GM19025 (cell line): ENCODE results near the gene SQSTM1.
"Not testable (repeated sequence)": the region's sequence is repeated elsewhere in the genome, so short reads cannot be mapped to it uniquely, and the experiment has no call there.

Source experiments
- ATAC-seq: cut with Tn5 transposase; IDR thresholded peaks from one replicate; pipeline ENCODE4 v1.9.1; 2021; ENCODE audit warnings: mild to moderate bottlenecking, low read depth, moderate library complexity; ENCODE audit not compliant: unreplicated experiment

Gene SQSTM1

DNA sequence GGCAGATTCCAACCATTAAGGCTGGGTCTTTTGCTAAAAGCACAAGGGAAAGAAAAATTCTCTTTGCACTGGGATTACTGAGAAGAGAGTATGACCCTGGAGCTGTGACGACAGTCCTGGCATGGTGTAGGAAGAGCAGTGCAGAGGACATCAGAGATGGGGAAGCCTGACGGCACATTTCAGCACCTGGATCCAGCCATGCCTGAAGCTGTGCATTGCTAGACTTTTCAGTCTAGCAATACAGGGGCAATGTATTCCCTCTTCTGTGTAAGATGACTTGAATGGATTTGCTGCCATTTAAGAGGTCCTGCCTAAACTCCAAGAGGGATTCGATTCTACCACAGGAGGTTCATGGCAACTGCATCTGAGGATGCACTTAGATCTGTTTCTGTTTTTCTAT lies 50.2 kb downstream of the SQSTM1 start:
- ATAC-seq, result no peak

DNA sequence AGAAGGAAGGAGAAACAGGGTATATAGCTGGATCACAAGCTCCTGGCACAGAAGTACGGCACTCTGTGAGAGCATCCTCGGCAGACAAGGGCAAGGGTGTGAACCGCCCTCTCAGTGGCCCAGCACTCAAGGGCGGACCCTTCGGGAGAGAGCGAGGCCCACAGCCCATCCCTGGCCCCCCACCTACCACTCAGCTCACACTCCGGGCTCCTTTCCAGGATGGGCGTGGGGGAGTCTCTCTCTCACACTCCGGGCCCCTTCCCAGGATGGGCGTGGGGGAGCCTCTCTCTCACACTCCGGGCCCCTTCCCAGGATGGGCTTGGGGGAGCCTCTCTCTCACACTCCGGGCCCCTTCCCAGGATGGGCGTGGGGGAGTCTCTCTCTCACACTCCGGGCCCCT lies 50.8 kb downstream of the SQSTM1 start:
- not testable (repeated sequence) for ATAC-seq

DNA sequence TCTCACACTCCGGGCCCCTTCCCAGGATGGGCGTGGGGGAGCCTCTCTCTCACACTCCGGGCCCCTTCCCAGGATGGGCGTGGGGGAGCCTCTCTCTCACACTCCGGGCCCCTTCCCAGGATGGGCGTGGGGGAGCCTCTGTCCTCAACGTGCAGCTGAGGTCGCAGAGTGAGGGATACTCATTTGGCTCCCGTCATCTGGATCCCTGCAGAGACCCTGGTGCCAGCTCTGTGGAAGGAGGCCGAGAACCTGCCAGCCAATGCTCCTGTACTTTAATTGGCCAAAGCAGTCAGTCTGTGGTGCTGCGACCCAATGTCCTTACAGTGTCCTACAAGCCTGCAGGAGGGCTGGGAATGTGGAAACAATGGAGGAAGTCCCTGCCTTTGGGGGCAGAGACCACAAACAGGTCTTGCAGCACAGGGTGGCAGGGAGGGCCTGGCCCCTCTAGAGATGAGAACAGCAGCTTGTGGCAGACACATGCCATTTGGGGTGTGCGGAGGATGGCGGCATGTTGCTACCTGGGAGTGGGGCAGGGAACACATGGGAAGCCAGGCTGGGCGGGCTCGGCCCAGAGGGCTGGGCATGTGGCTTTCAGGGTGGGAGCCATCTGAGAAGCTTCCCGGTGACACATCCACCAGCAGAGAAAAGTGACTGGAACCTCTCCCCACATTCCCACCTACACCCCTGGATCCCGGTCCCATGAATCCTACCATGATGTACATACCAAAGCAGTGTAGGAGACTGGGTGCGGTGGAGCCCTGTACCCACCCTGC lies 51.5 kb downstream of the SQSTM1 start:
- no peak for ATAC-seq

DNA sequence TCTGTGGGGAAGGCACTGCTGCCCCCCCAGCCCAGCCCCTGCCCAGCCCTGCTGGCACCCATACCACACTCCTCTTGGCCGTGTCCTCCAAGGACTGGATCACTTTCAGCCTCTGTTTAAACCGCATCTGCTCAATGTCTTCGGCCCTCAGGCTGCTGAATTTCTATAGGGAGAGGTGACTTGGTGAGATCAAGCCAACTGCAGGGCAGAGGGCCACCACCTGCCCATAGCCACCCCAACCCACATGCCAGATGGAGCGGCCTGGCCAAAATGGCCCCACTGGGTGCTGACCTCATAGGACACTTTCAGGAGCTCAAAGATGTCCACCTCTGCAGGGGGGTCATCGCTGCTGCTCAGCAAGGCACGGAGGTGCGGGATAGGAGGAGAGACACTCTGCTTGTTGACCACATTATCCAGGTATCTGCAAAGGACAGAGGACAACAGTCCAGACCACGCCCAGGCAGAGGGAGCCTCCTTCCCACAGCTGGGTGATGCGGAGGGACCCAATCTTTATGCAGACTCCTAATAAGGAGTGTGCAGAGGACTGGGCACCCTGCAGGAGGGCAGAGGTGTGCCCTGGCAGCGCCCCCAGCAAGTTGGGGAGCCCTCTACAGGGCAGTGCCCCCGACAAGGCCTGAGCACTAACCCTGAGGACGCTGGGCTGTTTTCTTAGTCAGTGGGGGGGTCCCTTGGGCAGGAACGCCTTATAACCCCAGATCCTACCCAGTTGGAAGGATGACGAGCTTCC lies 52.3 kb downstream of the SQSTM1 start:
- no peak for ATAC-seq

DNA sequence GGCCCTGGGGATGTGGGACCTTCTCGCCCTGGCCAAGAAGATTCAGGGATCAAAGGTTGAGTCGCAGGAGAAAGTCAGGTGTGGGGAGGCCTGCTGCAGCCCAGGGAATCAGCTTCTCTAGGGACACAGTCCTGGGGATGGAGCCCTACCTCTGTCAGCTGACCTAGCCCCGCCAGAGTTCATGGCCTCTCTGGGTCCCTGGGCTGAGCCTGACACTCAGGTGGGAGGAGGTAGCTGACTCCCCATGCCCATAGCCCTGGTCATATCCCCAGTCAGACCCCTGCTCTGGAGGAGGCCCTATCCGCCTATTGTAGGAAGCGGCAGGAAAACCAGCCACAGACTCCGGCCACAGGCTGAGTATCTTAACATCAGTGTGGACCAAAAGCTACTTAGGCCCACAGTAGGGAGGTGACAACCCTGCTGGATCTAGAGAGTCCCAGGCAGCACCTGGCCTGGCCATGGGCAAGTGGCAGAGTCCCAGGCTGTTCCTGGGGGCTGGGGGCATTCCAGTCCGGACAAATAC lies 52.9 kb downstream of the SQSTM1 start:
- ATAC-seq, result no peak

DNA sequence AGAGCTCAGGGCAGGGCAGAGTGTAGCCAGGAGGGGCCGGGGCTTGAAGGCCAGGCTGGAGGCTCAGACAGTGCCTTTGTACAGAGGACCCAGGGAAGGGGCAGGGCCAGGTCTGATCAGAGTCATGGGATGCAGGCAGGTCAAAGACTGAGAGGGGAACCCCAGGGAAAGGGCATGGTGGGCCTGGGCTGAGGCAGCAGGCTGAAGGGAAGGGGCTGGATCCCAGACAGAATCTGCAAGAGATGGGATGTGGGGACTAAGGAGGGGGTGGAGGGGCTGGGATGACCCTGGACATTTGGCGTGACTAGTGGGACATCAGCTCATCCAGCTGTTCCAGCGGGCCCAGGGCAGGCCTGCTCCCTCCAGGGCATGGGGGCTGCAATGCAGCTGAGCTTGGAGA lies 53.4 kb downstream of the SQSTM1 start:
- no peak for ATAC-seq

DNA sequence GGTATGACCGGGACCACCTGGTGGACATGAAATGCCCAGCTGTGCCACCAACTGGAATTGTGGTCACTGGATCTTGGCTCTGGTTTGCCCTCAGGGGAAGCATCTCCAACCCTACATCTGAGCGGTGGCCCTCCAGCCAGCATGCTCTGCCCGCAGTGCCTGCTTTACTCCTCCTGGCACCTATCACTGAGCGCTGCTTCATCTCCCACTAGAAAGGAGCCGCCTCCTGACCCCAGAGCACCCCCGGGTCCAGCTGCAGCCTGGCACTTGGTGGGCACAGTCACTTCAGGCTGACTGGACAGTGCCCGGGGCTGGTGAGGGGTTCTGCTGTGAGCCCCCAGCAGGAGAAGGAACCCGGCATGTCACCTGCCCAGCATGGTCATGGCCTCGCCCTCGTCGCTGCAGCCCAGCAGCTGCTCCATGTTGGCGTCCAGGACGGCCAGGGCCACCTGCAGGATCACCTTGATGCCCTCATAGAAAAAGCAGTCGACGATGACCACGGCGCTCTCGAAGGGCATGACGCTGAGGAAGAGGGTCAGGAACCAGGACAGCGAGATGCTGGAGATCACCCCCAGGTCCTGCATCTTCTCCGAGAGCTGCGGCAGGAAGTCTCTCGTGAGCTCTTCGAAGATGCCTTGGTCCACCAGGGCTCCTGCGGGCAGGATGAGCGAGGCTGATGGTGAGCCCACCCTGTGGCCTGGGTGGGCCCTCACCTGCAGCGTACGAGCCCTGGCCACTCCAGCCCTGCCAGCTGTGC lies 54.0 kb downstream of the SQSTM1 start:
- no peak for ATAC-seq

DNA sequence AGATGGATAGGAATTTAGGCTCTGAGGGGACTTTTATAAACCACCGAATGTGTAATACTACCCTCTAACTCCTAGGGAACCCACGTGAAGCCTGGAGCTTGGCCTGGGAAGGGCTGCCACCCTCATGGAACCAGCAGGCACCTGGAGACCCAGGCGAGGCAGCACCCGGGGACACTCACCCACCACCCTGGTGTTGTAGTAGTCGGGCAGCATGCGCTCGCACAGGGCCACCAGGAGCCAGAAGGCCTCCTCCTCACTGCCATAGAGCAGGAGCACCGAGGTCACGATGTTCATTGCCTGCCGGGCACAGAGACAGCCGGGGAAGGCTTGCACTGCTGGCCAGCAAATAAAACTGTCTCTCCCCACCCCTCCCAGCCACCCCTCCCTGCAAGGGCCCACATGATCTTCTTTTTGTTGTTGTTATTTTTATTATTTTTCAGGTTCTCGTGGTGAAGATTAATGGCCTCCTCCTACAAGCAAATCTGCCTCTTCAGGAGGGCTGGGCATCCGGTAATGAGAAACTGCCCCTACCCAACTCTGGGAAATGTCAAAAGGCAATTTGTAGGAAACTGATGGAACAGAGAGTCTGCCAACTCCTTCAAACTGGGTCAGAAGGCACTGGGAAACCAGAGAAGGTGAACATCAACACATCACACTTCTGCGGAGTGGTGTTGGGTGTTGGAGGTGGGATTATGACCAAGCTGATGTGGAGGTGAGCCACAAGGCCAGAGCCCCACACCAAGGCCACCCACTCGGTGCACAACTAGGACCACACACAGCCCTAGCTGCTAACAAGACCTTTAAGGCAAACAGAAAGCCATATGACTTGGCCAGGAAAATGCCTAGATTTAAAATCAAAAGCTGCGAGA lies 55.3 kb downstream of the SQSTM1 start:
- ATAC-seq, result no peak

DNA sequence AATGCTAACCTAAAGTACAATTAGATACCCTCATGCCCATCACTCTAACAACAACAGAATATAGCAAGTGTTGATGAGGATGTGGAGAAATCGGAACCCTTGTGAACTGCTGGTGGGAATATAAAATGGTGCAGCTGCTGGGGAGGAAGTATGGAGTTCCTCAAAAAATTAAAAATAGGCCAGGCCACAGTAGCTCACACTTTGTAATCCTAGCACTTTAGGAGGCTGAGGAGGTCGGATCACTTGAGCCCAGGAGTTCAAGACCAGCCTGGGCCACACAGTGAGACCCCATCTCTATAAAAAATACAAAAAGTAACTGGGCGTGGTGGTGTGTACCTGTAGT lies 55.9 kb downstream of the SQSTM1 start:
- no peak for ATAC-seq

DNA sequence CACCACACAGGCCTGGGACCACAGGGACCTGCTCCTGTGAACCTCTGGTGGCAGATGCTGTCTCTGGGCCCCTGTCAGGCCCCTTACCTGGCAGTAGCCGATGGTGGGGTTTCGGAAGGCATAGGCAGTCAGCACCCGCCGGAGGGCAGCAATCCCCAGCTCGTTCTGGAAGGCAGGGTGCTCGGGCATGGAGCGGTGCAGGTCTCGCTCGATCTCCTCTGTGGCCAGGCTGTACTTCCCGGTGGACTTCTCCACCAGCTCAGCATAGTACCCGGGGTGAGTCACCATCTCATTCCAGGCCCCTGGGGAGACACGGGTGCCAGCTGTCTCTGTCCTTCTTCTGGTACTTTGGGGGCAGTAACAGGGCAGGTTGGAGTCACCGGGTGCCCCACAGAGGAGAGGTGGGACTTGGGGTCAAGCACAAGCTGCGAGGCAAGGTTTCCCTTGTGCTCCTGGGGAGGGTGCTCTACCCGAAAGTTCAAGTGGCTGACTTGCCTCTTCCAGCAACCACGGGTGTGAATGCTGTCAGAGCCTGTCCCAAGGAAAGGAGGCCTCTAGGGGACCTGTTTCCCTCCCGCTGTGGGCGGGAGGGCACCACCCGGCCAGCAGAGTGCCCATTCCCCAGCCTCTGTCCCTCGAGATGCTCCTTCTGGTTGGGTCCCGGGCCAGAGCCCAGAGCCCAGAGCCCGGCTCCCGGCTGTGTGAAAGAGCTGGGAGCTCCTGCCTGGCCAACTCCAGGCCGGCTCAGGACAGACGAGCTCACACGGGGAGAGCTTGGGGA lies 57.7 kb downstream of the SQSTM1 start:
- ATAC-seq, result no peak

DNA sequence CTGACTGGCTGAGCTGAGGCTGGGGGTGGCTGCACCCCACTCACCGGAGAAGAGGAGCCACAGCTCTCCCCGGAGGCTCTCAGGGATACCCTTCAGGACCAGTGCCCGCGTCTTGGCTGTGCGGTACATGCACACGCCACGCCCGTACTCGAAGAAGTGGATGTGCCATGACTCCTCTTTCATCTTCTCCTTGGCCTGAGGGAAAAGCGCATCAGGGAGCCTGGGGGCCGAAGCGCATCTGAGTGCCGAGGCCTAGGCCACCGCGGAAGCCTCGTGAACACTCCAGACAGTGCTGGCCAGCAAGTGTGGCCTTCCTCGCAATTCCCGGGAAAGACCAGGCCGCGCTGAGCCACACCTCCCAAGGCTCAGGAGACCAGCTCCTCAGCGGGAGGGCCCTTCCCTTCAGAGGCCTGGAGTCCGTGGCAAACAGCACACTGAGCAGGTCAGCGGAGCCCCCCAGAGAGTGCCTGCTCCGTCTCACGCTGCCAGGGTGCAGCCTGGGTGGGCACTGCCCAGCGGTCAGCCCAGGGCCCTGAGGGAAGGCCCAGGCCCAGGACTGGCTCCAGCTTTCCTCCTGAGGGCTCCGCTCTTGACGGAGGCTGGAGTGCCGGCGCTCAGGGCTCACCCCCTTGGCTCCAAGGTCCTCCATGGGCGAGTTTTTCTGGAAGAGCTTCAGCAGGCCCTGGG lies 58.4 kb downstream of the SQSTM1 start:
- ATAC-seq, result no peak

DNA sequence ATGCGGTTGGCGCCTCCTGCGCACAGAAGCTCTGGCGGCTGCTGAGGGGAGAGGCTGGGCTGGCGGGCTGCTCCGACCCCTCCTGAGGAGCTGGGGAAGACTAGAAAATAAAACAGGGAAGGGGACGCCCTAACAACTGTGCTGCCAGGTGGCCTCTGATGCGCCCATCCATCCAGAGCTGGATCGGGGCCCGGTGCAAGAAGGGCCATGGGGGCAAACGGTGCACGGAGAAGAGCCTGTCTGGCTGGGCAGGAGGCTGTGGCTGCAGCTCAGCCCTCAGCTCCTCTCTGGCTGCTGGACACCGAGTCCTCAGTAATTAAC lies 58.9 kb downstream of the SQSTM1 start:
- no peak for ATAC-seq

DNA sequence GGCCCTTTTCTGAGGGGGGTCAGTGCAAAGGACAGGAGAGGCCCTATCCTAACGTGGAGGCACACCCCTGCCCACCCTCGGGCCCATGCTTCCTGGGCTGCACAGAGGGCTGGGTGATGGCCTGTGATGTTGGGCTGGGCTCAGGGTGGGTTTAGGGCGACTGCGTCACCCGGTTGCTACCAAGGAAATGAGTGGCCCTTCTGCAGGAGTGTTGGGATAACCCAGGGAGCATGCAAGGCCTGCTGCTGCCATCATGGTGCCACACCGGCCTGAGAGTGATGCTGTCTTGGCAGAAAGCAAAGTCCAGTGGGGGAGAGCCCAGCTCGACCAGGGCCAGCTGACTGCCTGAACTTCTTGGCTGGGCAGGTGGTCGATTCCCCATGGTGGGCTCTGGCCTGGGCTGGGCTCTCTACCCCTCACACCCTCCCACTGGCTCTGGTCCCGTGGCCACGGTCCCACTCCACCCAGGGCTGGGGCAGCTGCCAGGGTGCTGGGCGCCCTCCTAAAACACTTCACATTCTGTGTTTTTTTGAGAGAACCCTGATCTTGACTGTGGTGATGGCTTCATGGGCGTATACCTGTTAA lies 59.5 kb downstream of the SQSTM1 start:
- ATAC-seq, result no peak

DNA sequence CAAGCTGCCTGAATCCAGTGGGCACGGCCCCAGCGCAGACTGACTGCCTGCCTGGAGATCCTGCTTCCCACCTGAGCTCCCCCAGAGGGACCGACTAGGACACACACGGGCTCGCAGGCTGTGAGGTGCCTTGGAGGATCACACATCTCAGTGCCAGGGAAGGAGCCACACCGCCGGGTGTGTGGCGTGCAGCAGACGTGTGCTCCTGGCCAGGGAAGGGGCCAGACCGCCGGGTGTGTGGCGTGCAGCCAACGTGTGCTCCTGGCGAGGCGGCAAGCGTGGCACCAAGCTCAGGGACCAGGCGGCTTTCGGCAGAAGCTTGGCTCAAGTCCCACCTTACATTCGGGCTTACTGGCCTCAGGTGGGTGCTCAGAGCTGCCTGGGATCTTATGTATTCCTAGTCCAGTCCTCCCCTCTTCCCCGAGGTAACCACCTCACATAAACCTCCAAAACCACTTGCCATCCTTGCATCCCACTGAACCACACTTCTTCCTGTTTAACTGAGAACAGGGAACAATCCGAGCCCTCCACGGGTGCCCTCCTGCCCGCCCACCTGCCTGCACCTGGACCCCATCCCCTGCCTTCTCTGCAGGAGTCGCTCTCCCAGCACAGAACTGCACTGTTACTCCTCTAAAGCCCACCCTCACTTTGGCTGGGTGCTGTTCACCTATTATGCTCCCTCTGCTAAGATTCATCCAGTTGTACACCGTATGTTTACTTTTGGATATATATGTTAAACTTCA lies 60.3 kb downstream of the SQSTM1 start:
- ATAC-seq, result no peak

DNA sequence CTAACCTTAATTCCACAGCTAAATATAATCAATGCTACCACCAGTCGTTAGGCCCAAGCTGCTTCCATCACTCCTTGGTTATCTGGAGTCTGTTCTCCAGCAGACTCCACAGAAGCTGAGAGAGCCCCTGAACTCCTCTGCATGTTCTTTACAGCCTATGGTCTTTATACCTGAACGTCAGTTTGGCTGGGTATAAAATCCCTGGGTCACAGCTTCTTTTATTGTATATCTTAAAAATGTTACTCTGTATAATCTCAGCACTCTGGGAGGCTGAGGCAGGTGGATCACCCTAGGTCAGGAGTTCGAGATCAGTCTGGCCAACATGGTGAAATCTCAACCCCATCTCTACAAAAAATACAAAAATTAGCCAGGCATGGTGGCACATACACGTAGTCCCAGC lies 61.6 kb downstream of the SQSTM1 start:
- ATAC-seq, result no peak

DNA sequence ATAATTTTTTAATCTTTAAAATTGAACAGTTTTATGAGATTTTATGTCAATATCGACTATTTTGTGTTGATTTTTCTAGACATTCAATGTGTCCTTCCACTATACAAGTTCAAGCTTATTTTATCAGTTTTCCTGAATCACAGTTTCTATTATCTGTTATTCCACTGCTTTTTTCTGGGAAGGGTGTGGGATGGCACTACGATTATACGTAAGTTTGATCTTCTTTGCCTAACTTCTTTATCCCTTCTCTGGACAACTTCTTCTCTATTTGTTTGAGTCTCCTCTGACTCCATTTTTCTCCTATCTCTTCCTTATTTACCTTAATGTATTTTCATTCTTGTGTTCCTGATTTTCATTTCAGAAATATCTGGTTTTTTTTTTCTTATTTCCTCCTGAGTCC lies 62.5 kb downstream of the SQSTM1 start:
- ATAC-seq, result no peak

DNA sequence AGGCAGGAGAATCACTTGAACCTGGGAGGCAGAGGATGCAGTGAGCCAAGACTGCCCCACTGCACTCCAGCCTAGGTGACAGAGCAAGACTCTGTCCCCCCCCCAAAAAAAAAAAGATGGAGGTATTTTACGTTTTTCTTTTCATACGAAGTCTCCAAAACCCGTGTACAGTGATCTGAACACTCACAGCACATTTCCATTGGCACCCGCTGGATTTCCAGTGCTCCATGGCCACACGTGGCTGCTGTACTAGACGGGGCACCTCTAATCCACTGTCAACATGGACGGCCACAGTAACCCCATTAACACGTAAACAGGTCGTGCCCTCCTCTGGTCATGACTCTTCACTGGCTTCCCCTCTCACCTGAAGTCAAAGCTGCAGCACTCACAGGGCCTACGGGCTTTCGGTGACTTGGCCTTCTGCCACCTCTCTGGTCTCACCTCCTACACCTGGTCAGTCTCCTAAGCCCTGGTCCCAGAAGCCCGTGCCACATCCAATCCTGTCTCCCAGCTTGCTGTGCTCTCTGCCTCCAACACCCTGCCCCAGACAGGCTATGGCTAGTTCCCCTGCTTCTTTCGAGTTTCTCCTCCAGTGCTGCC lies 64.9 kb downstream of the SQSTM1 start:
- ATAC-seq, result no peak
